ENCODE data around the gene CCR9.
A peak's percentile ranks its signal among the peaks of the same experiment; 100 is the strongest.

CCR9 gene

DNA sequence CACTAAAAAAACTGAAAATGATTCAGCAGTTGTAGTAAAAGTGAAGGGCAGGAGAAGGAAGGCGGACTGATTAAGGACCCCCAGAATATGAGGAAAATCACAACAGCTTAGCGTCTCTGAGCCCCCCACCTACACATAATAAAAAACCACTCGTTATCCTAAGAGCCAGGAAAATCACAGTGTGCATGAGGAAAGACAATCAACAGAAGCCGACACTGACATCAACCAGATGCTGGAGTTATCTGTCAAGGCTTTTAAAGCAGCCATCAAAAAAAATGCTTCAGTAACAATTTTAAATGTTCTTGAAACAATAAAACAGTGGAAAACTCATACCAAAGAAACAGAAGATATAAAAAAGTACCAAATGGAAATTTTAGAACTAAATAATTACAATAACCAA lies 47.2 kb downstream of the CCR9 start:
- no peak overlapping the region for H3K27ac Mint-ChIP-seq
- no peaks in the 10 kb centered on the region for H3K27me3 Mint-ChIP-seq
- no peak for DNase-seq
- H3K4me3 Mint-ChIP-seq: no peak overlapping the region
- H3K9me3 Mint-ChIP-seq: no peaks in the 10 kb centered on the region
- no peak for ATAC-seq
- H3K4me1 Mint-ChIP-seq: peaks cover 14% of the 10 kb centered on the region

DNA sequence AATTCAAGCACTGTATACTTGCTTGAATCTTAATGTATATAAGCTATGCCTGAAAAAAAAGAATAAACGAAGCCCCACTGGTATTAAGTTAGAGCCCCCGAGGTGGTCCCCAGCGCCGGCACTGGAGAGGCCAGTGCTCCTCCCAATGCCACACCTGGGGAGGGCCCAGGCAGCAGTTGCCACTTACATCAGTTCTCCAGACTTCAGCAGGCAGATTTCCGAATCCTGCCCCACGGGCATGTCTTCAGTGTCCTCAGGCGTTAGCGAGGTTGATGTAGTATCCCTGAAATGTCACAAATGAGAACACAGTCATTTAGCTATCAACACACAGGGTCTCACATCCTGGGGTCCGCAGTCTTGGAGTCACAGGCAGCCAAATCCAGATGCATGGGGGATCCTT lies 49.9 kb downstream of the CCR9 start:
- DNase-seq (no peak), ATAC-seq (no peak)
- H3K4me1 Mint-ChIP-seq: peaks cover 29% of the 10 kb centered on the region
- H3K27me3 Mint-ChIP-seq: no peaks in the 10 kb centered on the region
- no peak overlapping the region for H3K27ac Mint-ChIP-seq
- no peaks in the 10 kb centered on the region for H3K9me3 Mint-ChIP-seq
- H3K4me3 Mint-ChIP-seq: no peak overlapping the region

DNA sequence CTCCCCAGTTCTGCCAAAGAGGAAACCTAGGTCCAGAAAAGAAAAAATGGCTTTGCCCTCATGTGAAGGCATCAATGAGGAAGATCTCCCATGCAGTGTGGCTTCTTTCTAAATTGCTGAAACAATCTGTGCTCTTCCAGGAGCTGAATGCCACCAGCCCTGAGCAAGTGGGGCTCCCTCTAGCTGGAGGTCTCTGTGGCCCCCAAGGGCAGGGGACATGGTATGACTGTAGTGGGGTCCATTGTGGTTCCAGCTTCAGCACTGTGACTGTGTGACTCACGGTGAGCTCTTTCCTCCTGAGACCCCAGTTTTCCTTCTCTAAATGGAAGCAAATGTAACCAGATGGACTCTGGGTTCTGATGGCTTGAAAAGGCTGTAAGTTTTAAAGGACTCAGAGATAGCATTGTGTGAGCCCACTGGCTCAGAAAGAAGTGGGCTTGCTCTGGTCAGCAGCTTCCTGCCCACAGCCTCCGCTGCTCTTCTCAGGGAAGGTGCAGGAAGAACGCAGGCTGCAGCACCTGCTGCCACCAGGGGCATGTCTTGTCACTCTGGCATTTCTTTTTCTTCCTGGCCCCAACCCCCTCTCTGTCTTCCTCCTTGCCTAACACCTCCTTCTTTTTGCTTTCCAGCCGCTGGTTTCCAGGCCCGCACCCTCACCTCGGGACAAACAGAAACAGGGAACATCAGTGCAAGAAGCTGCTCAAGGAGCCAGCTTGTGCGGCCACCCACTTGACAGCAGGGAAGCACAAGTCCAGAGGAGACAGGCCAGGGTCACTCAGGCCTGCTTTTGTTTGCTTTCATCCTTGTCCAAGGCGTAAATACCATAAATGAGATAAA lies 51.1 kb downstream of the CCR9 start:
- H3K4me3 Mint-ChIP-seq: no peak overlapping the region
- H3K4me1 Mint-ChIP-seq: peaks cover 38% of the 10 kb centered on the region
- H3K27ac Mint-ChIP-seq: peak overlapping the region in 1 of 2 donors; percentile 42
- DNase-seq (no peak), ATAC-seq (no peak)
- H3K9me3 Mint-ChIP-seq: no peaks in the 10 kb centered on the region
- H3K27me3 Mint-ChIP-seq: no peaks in the 10 kb centered on the region

DNA sequence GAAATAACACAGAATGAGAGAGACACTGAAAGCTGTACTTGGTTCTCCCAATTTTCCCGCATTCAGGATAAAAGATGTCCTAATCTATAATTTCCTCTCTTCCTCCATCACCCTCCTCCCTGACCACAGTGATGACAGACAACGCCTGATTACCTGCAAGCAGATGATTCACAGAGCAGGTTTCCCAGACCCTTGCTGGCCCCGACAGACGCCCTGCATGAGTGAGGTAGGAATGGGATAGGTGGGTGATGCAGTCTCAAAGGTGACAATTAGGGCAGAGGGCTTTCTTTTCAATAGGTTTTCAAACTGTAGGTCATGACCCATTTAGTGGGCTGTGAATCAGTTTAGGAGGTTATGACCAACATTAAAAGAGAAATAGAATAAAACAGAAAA lies 51.7 kb downstream of the CCR9 start:
- no peak overlapping the region for H3K27ac Mint-ChIP-seq
- no peak overlapping the region for H3K4me3 Mint-ChIP-seq
- DNase-seq: no peak
- H3K9me3 Mint-ChIP-seq: no peaks in the 10 kb centered on the region
- no peak for ATAC-seq
- no peaks in the 10 kb centered on the region for H3K27me3 Mint-ChIP-seq
- peaks cover 44% of the 10 kb centered on the region for H3K4me1 Mint-ChIP-seq

DNA sequence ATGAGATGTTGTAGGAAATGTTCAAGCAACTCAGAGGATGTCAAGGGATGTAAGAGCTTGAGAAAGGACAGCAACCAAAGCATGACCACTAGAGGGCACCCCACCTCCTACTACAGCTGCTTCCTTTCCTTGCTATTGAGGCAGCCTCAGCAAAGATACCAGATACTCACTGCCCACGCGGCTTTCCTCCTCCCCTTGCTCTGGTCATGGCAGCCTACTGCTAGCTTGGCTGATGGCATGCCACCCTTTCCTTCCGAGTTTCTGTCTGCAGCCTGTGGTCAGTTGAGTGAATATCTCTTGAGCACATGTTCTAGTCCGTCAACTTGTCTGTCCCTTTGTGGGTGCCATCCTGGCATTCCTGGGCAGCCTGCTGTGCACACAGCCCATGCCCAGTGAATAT lies 52.5 kb downstream of the CCR9 start:
- Mint-ChIP-seq H3K4me3 (no peak overlapping the region), H3K9me3 (no peaks in the 10 kb centered on the region), H3K27ac (peak overlapping the region in 1 of 2 donors; percentile 6), H3K27me3 (no peaks in the 10 kb centered on the region), H3K4me1 (peaks cover 52% of the 10 kb centered on the region)
- ATAC-seq (peak; percentile 77), DNase-seq (peak; percentile 77 to 84)

DNA sequence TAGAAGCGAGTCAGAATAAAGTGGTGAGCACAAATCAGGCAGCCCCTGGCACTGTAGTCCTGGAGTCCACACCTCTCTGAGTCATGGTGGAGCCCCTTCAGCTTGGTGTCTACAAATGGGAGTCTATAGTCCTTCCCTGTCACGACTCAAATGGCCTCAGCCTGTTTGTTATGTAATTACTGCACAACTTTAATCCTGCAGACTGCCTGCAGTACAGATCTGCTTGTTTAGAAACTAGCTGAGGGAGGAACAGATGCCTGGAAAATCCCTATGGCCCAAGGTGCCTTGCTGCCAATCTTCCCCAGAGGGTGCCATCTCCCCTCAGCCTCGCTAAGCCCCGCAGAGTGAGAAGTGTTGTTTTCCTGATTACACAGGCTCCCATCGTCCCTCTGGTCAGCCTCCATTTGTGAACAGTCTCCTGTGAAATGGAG lies 53.0 kb downstream of the CCR9 start:
- Mint-ChIP-seq H3K27ac (no peak overlapping the region), H3K4me3 (no peak overlapping the region), H3K27me3 (no peaks in the 10 kb centered on the region), H3K9me3 (no peaks in the 10 kb centered on the region), H3K4me1 (peaks cover 55% of the 10 kb centered on the region)
- no peak for DNase-seq
- peak; percentile 55 for ATAC-seq

DNA sequence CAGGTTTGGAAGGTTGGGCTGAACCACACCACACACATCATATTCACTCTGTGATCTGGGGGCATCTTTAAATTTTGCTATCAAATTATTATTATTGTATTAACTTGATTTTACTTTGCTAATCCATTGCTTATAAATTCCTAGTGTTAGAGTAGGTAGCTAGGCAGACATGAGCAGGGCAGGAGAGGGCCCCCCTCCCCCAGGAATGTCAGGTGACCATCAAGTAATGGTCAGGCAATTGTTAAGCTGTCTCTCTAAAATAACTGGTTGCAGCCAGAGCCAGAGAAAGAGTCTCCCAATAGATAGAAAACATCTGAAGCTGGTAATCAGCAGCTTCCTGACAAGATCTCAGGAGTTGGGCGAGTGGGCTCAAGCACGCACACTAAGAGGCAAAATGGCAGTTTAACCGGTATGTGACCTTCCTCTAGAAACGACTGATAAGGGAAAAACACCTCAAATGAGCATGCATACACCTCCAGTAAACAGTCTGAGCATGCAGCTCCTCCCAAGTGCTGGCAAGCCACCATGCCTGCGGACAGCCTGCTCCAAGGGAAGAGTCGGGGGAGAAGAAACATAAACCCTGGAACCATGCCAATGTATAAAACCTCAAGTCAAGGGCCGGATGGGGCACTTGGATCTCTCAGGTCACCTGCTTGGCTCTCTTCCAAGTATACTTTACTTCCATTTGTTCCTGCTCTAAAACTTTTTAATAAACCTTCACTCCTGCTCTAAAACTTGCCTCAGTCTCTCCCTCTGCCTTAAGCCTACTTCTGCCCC lies 53.8 kb downstream of the CCR9 start:
- DNase-seq: no peak
- Mint-ChIP-seq H3K27ac (peak overlapping the region in 1 of 2 donors; percentile 56), H3K9me3 (no peaks in the 10 kb centered on the region), H3K27me3 (no peaks in the 10 kb centered on the region), H3K4me1 (peaks cover 59% of the 10 kb centered on the region), H3K4me3 (no peak overlapping the region)
- ATAC-seq: no peak

DNA sequence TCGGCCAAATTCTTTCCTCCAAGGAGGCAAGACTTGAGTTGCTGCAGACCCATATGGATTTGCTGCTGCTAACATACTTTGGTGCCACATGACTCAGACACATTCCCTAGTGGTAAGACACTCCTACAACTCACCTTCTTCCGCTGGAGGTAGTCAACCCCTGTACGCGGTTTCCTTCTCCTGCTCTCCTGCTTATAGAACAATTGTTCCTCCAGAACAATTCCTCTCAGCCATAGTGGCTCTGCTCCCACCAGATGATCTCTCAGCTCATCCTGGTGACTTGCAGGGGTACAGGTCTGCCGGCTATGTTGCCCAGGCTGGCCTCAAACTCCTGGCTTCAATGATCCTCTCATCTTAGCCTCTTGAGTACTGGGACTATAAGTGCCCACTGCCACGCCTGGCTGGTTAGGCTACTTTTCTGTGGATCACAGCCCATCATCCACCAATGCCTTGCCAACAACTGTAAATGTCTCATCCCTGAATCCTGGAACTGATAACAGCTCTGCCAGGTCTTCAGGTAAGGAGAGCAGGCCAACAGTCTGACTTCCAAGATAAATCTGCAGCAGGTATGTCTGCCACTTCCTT lies 54.5 kb downstream of the CCR9 start:
- Mint-ChIP-seq H3K4me1 (peaks cover 65% of the 10 kb centered on the region), H3K27ac (peak overlapping the region in 1 of 2 donors; percentile 56), H3K4me3 (no peak overlapping the region), H3K27me3 (no peaks in the 10 kb centered on the region), H3K9me3 (no peaks in the 10 kb centered on the region)
- no peak for DNase-seq
- no peak for ATAC-seq

DNA sequence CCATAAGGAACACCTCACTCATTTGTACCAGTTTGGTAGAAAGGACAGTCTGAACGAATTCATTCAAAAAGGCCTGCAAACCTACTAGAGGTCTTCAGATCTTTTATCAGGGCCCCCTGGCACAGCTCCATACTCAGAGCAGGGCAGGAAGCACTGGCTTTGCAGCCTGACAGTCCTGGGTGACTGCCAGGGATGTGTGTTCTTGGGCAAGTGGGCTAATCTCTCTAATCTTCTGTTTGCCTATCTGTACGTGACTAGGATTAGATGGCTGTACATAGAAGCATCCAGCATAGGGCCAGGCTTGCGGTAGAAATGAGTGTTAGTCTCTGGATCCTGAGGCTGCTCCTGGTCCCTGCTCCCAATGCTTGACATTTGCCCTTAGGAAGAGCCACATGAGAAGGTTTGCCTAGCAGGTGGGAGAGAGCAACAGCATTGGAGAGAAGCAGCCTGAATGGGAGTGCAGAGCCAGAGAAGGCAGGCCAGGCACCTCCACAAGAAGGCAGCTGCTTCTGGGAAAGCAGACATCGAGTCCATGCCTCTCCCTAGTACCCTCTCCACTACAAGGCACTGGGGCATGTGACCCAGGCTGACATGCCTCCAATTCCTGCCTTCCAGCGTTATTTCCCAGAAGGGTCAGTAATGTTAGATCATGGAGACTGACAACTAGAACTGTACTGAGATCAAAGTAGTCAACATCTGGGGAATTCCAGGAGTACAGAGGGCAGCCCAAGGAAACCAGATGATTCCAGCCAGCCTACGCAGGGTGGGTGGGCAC lies 55.9 kb downstream of the CCR9 start:
- DNase-seq: no peak
- H3K4me3 Mint-ChIP-seq: peak overlapping the region in 1 of 2 donors; percentile 22
- H3K27ac Mint-ChIP-seq: peak overlapping the region in 1 of 2 donors; percentile 57
- no peaks in the 10 kb centered on the region for H3K9me3 Mint-ChIP-seq
- no peaks in the 10 kb centered on the region for H3K27me3 Mint-ChIP-seq
- ATAC-seq: no peak
- H3K4me1 Mint-ChIP-seq: peaks cover 79% of the 10 kb centered on the region

DNA sequence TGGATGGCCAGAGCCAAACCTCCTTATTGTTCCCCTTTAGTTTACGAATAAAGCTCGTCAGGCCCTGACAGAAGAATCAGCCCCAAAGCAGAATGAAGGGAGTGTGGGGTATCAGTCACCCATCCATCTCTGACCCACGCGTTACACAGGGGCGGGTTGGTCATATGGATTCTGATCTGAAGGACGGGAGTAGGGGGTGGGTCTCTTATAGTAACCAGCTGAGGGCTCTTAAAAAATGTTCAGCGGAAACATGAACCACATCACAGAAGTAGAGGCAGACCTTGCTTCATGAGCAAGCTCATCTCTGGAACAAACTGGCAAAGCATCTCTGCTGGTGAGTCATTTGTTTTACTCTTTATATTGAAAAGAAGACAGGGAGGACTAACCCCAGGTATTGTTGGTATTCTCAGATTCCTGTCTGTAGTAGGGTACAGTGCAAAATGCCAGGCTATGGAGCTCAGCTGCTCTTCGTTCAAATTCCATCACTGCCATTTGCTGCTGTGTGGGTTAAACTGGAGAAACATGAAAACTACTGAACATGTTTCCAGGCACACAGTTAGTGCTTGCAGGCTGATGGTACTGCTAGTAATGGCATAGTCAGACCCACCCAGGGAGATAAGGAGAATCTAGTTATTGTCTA lies 57.0 kb downstream of the CCR9 start, which contains the start of gene CXCR6:
Gene CXCR6, plus strand, starts transcription at position 258 of the 640 bp plus-strand sequence. CDS start 3,018 bp downstream, outside the sequence.
- peak within 1 kb of the TSS in 1 of 2 donors; percentile 57 for H3K27ac Mint-ChIP-seq

DNA sequence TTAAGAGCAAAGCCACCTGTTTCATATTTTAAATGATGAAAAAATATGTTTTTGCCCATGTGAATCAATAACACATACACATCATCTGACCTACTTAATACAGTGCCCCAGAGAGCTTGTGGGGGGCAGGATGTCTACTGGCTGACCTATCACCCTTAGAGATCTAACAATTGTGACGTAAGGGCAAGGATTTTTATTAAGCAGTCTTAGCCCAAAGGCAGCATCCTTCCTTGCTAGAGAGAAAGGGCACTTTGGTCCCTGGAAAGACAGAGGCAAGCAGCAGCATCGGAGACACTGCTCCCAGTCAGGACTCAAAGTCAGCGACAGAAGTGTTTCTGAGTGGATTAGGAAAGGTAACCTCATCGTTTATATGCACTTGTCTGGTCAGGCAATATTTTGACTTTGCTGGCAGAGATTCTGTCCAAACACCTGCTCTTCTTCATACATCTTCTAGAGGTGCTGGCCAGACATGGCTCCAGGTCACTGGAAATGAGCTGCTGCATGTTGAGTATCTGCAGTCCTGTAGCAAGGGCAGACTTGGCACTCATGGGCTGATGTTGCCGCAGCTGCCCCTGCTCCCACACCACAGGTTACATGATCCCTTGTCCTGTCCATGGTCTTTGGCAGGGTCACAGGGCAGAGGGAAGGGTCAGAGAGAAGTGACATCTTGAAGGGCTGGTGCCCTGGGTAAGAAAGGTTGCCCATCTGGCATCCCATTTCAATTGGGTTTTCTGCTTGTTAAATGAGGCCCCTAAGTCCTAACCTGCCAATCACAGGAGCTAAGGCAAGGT lies 58.7 kb downstream of the CCR9 start:
- DNase-seq: no peak
- no peak overlapping the region for H3K4me3 Mint-ChIP-seq
- no peaks in the 10 kb centered on the region for H3K9me3 Mint-ChIP-seq
- H3K4me1 Mint-ChIP-seq: peaks cover 88% of the 10 kb centered on the region
- H3K27me3 Mint-ChIP-seq: no peaks in the 10 kb centered on the region
- peak overlapping the region in 1 of 2 donors; percentile 33 for H3K27ac Mint-ChIP-seq
- ATAC-seq: no peak

More for the DNA sequence above, 57.0 kb downstream of the CCR9 start, which contains the start of gene CXCR6:
- peaks cover 88% of the 10 kb centered on the region for H3K4me1 Mint-ChIP-seq
- H3K4me3 Mint-ChIP-seq: peak within 1 kb of the TSS; percentile 22 to 53
- H3K27me3 Mint-ChIP-seq: no peaks in the 10 kb centered on the region
- no peaks in the 10 kb centered on the region for H3K9me3 Mint-ChIP-seq
- DNase-seq: peak; percentile 45 to 61
- ATAC-seq: peak; percentile 91

DNA sequence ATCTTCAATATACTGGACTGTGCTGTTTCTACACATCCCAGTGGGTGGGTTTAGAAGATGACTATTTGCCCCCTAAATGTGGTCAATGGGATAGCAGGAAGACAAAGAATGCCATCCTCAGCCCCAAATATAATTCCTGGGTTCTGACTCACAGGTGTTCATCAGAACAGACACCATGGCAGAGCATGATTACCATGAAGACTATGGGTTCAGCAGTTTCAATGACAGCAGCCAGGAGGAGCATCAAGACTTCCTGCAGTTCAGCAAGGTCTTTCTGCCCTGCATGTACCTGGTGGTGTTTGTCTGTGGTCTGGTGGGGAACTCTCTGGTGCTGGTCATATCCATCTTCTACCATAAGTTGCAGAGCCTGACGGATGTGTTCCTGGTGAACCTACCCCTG lies 60.0 kb downstream of the CCR9 start:
- no peaks in the 10 kb centered on the region for H3K27me3 Mint-ChIP-seq
- no peak for ATAC-seq
- H3K9me3 Mint-ChIP-seq: no peaks in the 10 kb centered on the region
- DNase-seq: no peak
- no peak overlapping the region for H3K4me3 Mint-ChIP-seq
- H3K27ac Mint-ChIP-seq: no peak overlapping the region
- H3K4me1 Mint-ChIP-seq: peaks cover 90% of the 10 kb centered on the region

DNA sequence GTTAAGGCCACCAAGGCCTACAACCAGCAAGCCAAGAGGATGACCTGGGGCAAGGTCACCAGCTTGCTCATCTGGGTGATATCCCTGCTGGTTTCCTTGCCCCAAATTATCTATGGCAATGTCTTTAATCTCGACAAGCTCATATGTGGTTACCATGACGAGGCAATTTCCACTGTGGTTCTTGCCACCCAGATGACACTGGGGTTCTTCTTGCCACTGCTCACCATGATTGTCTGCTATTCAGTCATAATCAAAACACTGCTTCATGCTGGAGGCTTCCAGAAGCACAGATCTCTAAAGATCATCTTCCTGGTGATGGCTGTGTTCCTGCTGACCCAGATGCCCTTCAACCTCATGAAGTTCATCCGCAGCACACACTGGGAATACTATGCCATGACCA lies 60.5 kb downstream of the CCR9 start:
- ATAC-seq (no peak), DNase-seq (no peak)
- H3K27ac Mint-ChIP-seq: no peak overlapping the region
- H3K27me3 Mint-ChIP-seq: no peaks in the 10 kb centered on the region
- peaks cover 92% of the 10 kb centered on the region for H3K4me1 Mint-ChIP-seq
- no peaks in the 10 kb centered on the region for H3K9me3 Mint-ChIP-seq
- H3K4me3 Mint-ChIP-seq: no peak overlapping the region

DNA sequence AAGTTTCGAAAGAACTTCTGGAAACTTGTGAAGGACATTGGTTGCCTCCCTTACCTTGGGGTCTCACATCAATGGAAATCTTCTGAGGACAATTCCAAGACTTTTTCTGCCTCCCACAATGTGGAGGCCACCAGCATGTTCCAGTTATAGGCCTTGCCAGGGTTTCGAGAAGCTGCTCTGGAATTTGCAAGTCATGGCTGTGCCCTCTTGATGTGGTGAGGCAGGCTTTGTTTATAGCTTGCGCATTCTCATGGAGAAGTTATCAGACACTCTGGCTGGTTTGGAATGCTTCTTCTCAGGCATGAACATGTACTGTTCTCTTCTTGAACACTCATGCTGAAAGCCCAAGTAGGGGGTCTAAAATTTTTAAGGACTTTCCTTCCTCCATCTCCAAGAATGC lies 61.0 kb downstream of the CCR9 start:
- Mint-ChIP-seq H3K27ac (no peak overlapping the region), H3K9me3 (no peaks in the 10 kb centered on the region), H3K4me3 (no peak overlapping the region), H3K27me3 (no peaks in the 10 kb centered on the region), H3K4me1 (peaks cover 92% of the 10 kb centered on the region)
- ATAC-seq (no peak), DNase-seq (no peak)
